ENCODE measurements around the gene SOD3. TPM values are rescaled to one million over a fixed set of nuclear protein-coding genes. Genes with fewer than 3 reads are reported as not detected.

The SOD3 gene
- total RNA-seq, 1 donor from 2014 or later: 69.8 TPM

- ATAC-seq: no peak
Measured at GRCh38 chr4:24836661-24837242, 41.4 kb downstream of the SOD3 start.

GRCh38 chr4:24837336-24837735, 42.0 kb downstream of the SOD3 start:
- intact Hi-C loops (cut with micrococcal nuclease): no loop called here
- no peak for DNase-seq
- no peak for ATAC-seq

More at GRCh38 chr4:24836661-24837242, 41.4 kb downstream of the SOD3 start:
- no peak for DNase-seq
- intact Hi-C loops (cut with micrococcal nuclease): no loop called here

- intact Hi-C loops (cut with micrococcal nuclease): no loop called here
- no peak for ATAC-seq
- no peak for DNase-seq
Measured at GRCh38 chr4:24837781-24838180, 42.4 kb downstream of the SOD3 start.

- intact Hi-C loops (cut with micrococcal nuclease): no loop called here
- DNase-seq (no peak), ATAC-seq (no peak)
Measured at GRCh38 chr4:24840362-24840761, 45.0 kb downstream of the SOD3 start.

- intact Hi-C loops (cut with micrococcal nuclease): no loop called here
- DNase-seq: no peak
- ATAC-seq: no peak
Measured at GRCh38 chr4:24840826-24841543, 45.6 kb downstream of the SOD3 start.

GRCh38 chr4:24842356-24842755, 47.0 kb downstream of the SOD3 start:
- ATAC-seq: no peak
- no peak for DNase-seq
- intact Hi-C loops (cut with micrococcal nuclease): no loop called here

- ATAC-seq (no peak), DNase-seq (no peak)
- intact Hi-C loops (cut with micrococcal nuclease): no loop called here
Measured at GRCh38 chr4:24843096-24843495, 47.7 kb downstream of the SOD3 start.

- intact Hi-C loops (cut with micrococcal nuclease): no loop called here
- DNase-seq (no peak), ATAC-seq (no peak)
Measured at GRCh38 chr4:24845132-24845531, 49.8 kb downstream of the SOD3 start.

- ATAC-seq (no peak), DNase-seq (no peak)
- intact Hi-C loops (cut with micrococcal nuclease): no loop called here
Measured at GRCh38 chr4:24845902-24846301, 50.5 kb downstream of the SOD3 start.

GRCh38 chr4:24846716-24847115, 51.3 kb downstream of the SOD3 start:
- intact Hi-C loops (cut with micrococcal nuclease): no loop called here
- no peak for DNase-seq

GRCh38 chr4:24849351-24849750, 54.0 kb downstream of the SOD3 start:
- no peak for DNase-seq
- no peak for ATAC-seq
- intact Hi-C loops (cut with micrococcal nuclease): no loop called here

More at GRCh38 chr4:24846716-24847115, 51.3 kb downstream of the SOD3 start:
- no peak for ATAC-seq

- ATAC-seq: no peak
Measured at GRCh38 chr4:24849756-24850155, 54.4 kb downstream of the SOD3 start.

More at GRCh38 chr4:24849756-24850155, 54.4 kb downstream of the SOD3 start:
- intact Hi-C loops (cut with micrococcal nuclease): no loop called here
- no peak for DNase-seq

Other genes with a start within 250 kb of the SOD3 start
- gene DHX15, start 211.0 kb upstream of the SOD3 start, total RNA-seq: 53.0 TPM
- gene CCDC149, start 117.5 kb downstream of the SOD3 start, total RNA-seq: 13.2 TPM
- gene LGI2, start 235.4 kb downstream of the SOD3 start, total RNA-seq: 2.0 TPM

Data from left ventricle myocardium superior (tissue), 1 donor.